Esophagus (tissue), 2 donors: ENCODE results near the gene BOD1. TPM values are rescaled to one million over a fixed set of nuclear protein-coding genes. Genes with fewer than 3 reads are reported as not detected.

Experiments
- H3K27ac ChIP-seq, 2 donors: one replicate each; pipeline ENCODE4 v1.5.1; 2013; ENCODE audit warnings: low read depth in 2 of 2, mild to moderate bottlenecking in 2 of 2, inconsistent platforms in 1 of 2, low read length in 1 of 2, moderate library complexity in 1 of 2
- H3K27me3 ChIP-seq, 2 donors: one replicate each; pipeline ENCODE4 v1.6.1; 2013; ENCODE audit warnings: low read length in 2 of 2, control low read depth in 1 of 2, mild to moderate bottlenecking in 1 of 2; ENCODE audit not compliant: insufficient read depth in 2 of 2, control insufficient read depth in 1 of 2
- H3K36me3 ChIP-seq, 2 donors: one replicate each; pipeline ENCODE4 v1.6.1; 2013; ENCODE audit warnings: low read length in 1 of 2; ENCODE audit not compliant: control insufficient read depth in 2 of 2, insufficient read depth in 2 of 2
- H3K4me1 ChIP-seq, 2 donors: one replicate each; pipeline ENCODE4 v1.6.1; 2013; ENCODE audit warnings: low read length in 1 of 2; ENCODE audit not compliant: control insufficient read depth in 2 of 2, insufficient read depth in 2 of 2
- H3K4me3 ChIP-seq, 2 donors: one replicate each; pipeline ENCODE4 v1.5.1; 2013; ENCODE audit warnings: low read length in 2 of 2, mild to moderate bottlenecking in 2 of 2, low read depth in 1 of 2, moderate library complexity in 1 of 2
- H3K9me3 ChIP-seq, 2 donors: one replicate each; pipeline ENCODE4 v1.6.1; 2013; ENCODE audit warnings: mild to moderate bottlenecking in 2 of 2, low read depth in 1 of 2, low read length in 1 of 2, moderate library complexity in 1 of 2; ENCODE audit not compliant: control insufficient read depth in 2 of 2, insufficient read depth in 1 of 2
- WGBS, 2 donors: extraction: QIAGEN DNeasy Blood & Tissue Kit; methylation state at CpG; one replicate each; pipeline ENCODE4 v1.1.7; 2013; 5-methylcytosine and 5-hydroxymethylcytosine counted together
- polyA plus RNA-seq, 2 donors: library from polyadenylated mRNA; stranded (reverse); fragments of 200-250 nt; gene quantifications; one replicate each; pipeline ENCODE4 v1.2.3, GENCODE V29; 2013
- donor health status: healthy with polysubstance abuse.
- donor health status: Bipolar disorder and iron deficiency.

BOD1 gene
- polyA plus RNA-seq, 2 donors = 17.3 to 23.3 TPM

DNA sequence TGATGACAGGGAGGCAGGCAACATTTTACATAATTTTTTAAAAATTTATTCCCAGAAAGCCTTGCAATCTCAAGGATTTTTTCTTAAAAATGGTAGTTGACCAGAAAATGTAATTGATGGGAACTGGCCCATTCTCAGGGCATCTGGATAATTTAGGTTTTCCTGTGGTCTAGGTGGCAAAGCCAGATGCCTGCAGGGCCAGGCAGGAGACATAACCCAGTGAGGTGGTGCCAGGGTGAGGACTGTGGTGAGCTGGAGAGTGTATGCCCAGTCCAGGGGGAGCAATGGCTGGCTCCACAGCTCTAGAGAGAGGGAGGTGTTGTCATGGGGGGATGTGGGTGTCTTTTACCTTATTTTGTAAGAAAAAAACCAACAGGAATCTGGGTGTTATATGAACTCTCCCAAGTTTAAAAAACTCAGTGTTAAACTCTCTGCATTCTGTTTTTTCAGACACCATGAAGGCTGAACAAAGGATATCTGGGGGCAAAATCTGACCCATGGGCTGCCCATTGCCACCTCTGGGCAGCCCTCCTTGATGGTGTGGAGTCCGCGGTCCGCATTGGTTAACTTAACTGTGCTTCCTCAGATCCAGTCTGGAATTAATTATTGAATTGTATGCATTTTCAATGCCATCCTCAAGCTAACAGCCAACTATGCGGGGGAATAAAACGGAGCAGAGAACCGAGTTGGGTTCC is 43.9 kb downstream of the BOD1 start:
- no peak overlapping the region for H3K27ac ChIP-seq
- 20 to 22% methylated on average over 6 of the region's 6 CpGs for WGBS, 2 donors

DNA sequence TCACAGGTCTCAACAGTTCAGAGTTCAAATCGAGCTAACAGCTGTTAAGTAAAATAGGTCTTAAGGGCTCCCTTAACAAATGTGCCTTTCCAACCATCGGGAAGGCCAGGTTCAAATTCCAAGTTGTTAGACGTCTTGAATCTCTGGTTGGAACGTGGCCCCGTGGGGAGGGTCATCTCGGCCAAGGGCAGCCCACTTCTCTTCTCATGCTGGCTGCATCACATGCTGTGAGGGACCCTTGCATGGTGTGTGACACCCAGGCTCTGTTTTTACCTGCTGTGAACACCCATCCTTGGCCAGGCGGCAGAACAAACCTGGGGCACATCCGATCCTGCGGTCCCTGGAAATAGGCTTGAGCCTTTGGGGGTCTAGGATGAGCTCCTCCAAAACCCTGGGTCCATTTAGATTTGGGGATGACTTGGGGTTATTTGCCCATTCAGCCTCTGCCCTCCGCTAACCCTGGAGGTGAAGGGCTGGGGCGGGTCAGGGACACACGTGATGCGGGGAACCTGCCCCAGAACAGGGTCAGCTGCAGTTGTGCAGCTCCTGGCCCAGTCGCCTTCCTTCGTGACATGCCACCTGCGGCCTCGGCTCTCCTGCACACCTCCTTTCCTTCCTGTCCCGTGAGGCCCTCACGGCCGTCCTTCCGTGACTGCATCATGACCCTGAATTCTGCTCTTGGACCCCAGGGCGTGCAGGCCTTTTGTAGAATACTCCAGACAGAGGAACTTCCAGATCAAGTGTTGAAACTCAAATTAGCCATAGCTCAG is 45.9 kb downstream of the BOD1 start:
- Histone ChIP-seq H3K27ac (no peak overlapping the region), H3K36me3 (no peaks in the 10 kb centered on the region), H3K27me3 (no peaks in the 10 kb centered on the region), H3K4me1 (no peaks in the 10 kb centered on the region), H3K4me3 (no peak overlapping the region), H3K9me3 (peaks cover 0 to 3% of the 10 kb centered on the region in 2 donors)
- WGBS, 2 donors = 86 to 88% methylated on average over 22 of the region's 22 CpGs

More for the DNA sequence above, 43.9 kb downstream of the BOD1 start:
- Histone ChIP-seq H3K27me3 (no peaks in the 10 kb centered on the region), H3K4me1 (no peaks in the 10 kb centered on the region), H3K9me3 (peaks cover 0 to 3% of the 10 kb centered on the region in 2 donors), H3K4me3 (no peak overlapping the region), H3K36me3 (no peaks in the 10 kb centered on the region)

GRCh38 chr5:173568703-173569102 is 47.7 kb downstream of the BOD1 start:
- peaks cover 0 to 3% of the 10 kb centered on the region in 2 donors for H3K9me3 ChIP-seq
- H3K4me1 ChIP-seq = no peaks in the 10 kb centered on the region
- no peak overlapping the region for H3K27ac ChIP-seq
- H3K36me3 ChIP-seq = no peaks in the 10 kb centered on the region
- 86 to 90% methylated on average over 4 of the region's 4 CpGs for WGBS, 2 donors
- H3K27me3 ChIP-seq = no peaks in the 10 kb centered on the region
- H3K4me3 ChIP-seq = no peak overlapping the region

- no peaks in the 10 kb centered on the region for H3K4me1 ChIP-seq
- no peaks in the 10 kb centered on the region for H3K27me3 ChIP-seq
- no peak overlapping the region for H3K27ac ChIP-seq
- H3K36me3 ChIP-seq = no peaks in the 10 kb centered on the region
- H3K4me3 ChIP-seq = no peak overlapping the region
- 92 to 93% methylated on average over 1 of the region's 1 CpG for WGBS, 2 donors
- H3K9me3 ChIP-seq = peaks cover 0 to 3% of the 10 kb centered on the region in 2 donors
These were observed 48.3 kb downstream of the BOD1 start for GRCh38 chr5:173568128-173568527.

DNA sequence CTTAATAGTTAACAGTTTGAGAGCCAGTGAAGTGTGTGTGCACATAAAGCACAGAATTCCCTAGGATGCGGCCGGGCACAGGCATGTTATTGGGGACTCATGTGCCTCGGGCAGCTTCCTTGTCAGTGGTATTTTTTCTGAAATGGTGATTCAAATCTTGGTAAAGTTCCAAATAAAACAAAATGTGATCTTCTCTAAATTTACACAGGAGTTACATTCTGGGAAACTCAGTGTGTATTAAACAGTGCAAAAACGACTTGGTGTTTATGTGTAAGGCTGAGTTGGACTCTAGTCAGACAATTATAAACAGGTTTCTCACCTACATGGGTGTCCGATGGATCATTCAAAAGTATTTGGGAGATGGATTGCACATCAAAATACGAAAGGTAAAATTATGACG is 48.9 kb downstream of the BOD1 start:
- Histone ChIP-seq H3K4me3 (no peak overlapping the region), H3K4me1 (no peaks in the 10 kb centered on the region), H3K27me3 (no peaks in the 10 kb centered on the region), H3K27ac (no peak overlapping the region), H3K9me3 (peaks cover 0 to 3% of the 10 kb centered on the region in 2 donors), H3K36me3 (no peaks in the 10 kb centered on the region)
- WGBS, 2 donors = 30 to 42% methylated on average over 7 of the region's 7 CpGs

DNA sequence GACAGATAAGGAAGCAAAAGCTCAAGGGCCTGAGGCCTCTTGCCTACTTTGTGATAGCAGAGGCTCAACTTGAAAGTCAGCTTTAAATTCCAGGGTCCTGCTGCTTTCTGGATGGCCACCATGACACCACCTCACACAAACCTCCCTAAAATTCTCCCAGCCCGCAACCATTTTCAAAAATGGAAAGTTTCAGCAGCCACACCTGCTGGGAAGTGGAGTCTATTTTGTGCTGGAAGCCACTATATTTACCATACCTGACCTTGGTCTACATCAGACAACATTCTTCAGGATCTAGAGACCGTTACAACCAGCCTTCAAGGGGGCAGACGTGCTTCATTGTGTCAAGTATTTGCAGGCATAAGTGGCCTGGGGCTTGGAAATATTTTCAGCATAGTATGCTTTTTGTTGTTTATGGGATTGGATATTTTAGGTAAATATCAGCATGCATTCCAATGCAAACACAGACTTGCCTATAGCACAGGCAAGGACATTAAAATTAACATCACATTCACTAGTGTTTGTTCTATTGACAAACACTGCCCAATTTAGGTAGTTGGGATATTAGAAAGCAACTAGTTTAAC is 50.9 kb downstream of the BOD1 start:
- no peaks in the 10 kb centered on the region for H3K4me1 ChIP-seq
- H3K4me3 ChIP-seq = no peak overlapping the region

GRCh38 chr5:173564106-173564505 is 52.3 kb downstream of the BOD1 start:
- Histone ChIP-seq H3K36me3 (no peaks in the 10 kb centered on the region), H3K27ac (no peak overlapping the region), H3K27me3 (no peaks in the 10 kb centered on the region), H3K9me3 (peaks cover 0 to 3% of the 10 kb centered on the region in 2 donors), H3K4me1 (no peaks in the 10 kb centered on the region), H3K4me3 (no peak overlapping the region)
- WGBS, 2 donors = 57 to 79% methylated on average over 4 of the region's 4 CpGs

More for the DNA sequence above, 50.9 kb downstream of the BOD1 start:
- Histone ChIP-seq H3K9me3 (peaks cover 0 to 3% of the 10 kb centered on the region in 2 donors), H3K36me3 (no peaks in the 10 kb centered on the region), H3K27ac (no peak overlapping the region), H3K27me3 (no peaks in the 10 kb centered on the region)
- 69 to 76% methylated on average over 3 of the region's 3 CpGs for WGBS, 2 donors

DNA sequence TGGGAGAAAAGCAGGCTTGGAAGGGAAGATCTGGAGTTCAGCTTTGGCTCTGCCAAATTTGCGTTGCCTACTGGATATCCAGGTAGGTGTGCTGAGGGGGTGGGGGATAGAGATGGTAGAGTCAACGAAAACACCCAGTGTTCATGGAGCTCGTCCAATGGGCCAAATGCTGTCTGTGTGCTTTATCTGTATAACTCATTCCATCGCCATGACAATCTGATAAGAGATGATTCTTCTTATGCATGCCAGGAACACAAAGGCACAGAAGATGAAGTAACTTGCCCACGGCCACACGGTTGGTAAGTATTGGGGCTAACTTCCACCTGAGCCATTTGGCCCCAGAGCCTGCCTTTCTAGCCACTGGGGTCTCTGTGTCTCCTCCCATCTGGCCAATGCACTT is 53.2 kb downstream of the BOD1 start:
- H3K4me3 ChIP-seq = no peak overlapping the region
- no peaks in the 10 kb centered on the region for H3K36me3 ChIP-seq
- 78 to 92% methylated on average over 6 of the region's 6 CpGs for WGBS, 2 donors
- no peaks in the 10 kb centered on the region for H3K27me3 ChIP-seq
- no peaks in the 10 kb centered on the region for H3K9me3 ChIP-seq
- H3K27ac ChIP-seq = no peak overlapping the region
- no peaks in the 10 kb centered on the region for H3K4me1 ChIP-seq

- H3K36me3 ChIP-seq = no peaks in the 10 kb centered on the region
- 61 to 80% methylated on average over 6 of the region's 6 CpGs for WGBS, 2 donors
- H3K4me1 ChIP-seq = no peaks in the 10 kb centered on the region
- no peaks in the 10 kb centered on the region for H3K27me3 ChIP-seq
- no peaks in the 10 kb centered on the region for H3K9me3 ChIP-seq
- H3K4me3 ChIP-seq = no peak overlapping the region
- H3K27ac ChIP-seq = no peak overlapping the region
These were observed 54.0 kb downstream of the BOD1 start for GRCh38 chr5:173562451-173562850.
